GM19035 (cell line): ENCODE data around the gene MKRN1.
"Not testable (repeated sequence)": the region's sequence is repeated elsewhere in the genome, so short reads cannot be mapped to it uniquely, and the experiment has no call there.

Source experiments
- ATAC-seq: cut with Tn5 transposase; IDR thresholded peaks from one replicate; pipeline ENCODE4 v1.9.1; 2021; ENCODE audit not compliant: unreplicated experiment

MKRN1 gene

DNA sequence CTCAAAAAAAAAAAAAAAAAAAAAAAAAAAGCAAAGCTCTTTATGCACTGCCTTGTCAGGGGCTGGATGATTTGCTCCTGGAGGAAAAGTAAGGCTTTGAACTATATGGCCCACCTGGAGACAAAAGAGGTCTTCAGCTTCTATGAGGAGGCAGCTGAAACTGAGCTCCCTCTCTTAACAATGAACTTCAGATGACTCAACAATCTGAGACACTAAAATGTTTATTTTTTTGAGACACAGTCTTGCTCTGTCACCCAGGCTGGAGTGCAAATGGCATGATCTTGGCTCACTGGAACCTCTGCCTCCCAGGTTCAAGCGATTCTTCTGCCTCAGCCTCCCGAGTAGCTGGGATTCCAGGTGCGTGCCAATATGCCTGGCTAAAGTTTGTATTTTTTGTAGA lies 38.7 kb downstream of the MKRN1 start:
- ATAC-seq, result no peak

DNA sequence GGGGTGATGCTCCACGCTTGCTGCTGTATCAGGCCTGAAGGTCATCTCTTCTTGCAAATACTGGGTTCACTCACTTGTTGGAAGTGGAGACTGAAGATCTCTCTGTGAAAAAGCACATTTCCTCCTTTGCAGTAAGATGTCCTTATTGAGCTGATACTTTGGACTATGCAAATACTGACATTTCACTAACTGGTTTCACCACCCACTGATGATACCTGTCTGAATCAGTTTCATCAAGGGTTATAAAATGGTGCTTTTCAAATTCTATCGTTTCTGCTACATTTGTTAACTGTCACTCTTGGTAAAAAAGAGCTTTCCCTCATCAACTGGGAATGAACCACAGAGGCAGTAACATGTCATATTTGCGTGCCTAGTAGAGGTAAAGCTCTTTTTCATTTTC lies 39.9 kb downstream of the MKRN1 start:
- no peak for ATAC-seq

DNA sequence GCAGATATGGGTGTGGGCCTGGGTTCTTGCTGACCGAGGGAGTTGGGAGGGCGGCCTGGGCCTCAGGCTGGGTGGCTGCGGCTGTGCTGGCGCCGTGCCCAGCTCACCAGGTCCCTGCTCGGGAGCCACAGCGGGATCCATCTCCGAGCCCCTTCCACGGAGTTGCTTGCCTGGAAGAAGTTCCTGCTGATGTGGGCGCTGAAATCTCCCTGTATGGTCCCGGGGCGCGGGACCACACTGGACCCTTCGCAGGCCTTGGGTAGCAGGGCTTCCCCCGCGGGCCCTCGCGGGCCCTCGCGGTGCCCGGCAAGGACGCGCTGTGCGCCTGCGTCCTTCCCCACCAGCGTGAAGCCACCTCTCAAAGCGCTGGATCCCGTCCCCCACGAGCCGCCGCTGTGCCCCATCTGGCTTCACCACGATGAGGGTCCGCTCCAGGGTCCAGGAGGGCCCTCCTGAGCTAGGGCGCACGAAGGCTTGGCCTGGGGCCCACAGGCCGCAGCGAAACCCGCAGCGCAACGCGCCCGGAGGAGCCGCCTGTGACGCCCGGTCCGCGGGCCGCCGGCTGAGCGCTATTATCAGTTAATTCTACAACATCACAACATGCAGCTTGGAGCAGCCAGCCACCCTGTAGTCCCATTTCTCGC lies 43.9 kb downstream of the MKRN1 start:
- no peak for ATAC-seq

DNA sequence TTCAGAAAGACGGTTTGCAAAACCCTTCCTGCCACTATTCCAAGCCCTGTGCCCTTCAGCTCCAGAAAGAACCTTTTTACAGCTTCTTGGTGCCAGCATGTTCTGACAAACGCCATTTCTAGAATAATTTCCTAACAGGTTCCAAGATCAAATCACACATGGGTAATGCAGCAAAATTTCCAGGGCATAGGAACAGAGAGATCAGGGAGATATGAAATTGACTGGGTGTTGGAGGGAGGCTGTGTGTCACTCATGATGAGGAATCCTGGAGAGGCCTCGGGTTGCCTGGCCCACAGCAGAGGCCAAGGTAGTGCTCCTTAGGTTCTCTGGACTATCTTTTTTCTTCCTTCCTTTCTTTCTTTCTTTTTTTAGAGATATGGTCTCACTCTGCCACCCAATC lies 45.9 kb downstream of the MKRN1 start:
- no peak for ATAC-seq

DNA sequence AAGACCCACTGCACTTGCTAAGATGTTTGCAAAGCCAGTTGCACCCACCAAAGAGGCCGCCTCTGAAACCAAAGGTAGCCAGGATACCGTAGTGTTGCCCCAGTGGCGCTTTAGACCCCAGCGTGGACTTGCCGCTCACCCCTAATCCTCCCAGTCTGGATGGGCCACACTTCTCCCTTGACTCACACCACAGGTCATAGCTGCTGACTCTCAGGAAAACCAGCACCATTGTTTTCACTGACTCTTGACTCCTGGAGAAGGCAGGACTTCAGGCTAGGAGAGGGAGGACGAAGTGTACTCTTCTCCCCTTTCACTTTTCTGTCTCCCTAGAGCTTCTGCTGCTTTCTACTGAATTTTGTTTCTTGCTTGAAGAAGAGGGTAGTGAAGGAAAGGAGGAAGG lies 53.2 kb downstream of the MKRN1 start:
- no peak for ATAC-seq

DNA sequence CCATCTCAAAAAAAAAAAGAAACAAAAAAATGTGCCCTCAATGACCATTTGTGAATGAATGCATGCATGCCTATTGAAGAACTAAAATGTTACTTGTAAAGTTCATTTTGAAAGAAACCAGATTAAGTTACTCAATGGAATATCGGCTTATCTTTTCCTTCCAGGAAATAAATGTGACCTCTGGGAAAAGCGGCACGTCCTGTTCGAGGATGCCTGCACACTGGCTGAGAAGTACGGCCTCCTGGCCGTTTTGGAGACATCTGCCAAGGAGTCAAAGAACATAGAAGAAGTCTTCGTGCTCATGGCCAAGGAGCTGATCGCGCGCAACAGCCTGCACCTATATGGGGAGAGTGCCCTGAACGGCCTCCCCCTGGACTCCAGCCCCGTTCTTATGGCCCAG lies 53.6 kb downstream of the MKRN1 start:
- no peak for ATAC-seq

DNA sequence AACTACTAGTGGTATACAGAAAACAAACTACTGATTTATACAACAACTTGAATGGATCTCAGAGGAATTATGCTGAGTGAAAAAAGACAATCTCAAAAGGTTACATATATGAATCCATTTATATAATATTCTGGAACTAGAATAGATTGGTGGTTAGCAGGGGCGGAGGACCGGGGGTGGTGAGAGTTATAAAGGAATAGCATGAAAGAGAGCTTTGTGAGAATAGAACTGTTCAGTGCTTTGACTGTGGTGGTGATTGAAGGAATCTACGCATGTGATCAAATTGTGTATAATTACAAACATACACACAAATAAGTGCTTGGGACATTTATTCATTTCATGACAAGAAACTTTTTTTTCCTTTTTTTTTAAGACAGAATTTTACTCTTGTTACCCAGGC lies 55.8 kb downstream of the MKRN1 start:
- ATAC-seq, result no peak

DNA sequence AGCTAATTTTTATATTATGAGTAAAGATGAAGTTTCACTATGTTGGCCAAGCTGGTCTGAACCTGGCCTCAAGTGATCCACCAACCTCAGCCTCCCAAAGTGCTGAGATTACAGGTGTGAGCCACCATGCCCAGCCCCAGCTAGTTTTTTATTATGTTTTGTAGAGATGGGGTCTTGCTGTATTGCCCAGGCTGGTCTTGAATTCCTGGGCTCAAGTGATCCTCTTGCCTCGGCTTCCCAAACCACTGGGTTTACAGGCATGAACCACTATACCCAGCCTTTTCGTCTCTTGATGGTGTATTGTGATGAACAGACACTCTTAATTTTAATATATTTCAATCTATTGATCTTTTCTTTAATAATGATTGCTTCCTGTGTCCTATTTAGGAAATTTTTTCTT lies 57.8 kb downstream of the MKRN1 start:
- no peak for ATAC-seq

DNA sequence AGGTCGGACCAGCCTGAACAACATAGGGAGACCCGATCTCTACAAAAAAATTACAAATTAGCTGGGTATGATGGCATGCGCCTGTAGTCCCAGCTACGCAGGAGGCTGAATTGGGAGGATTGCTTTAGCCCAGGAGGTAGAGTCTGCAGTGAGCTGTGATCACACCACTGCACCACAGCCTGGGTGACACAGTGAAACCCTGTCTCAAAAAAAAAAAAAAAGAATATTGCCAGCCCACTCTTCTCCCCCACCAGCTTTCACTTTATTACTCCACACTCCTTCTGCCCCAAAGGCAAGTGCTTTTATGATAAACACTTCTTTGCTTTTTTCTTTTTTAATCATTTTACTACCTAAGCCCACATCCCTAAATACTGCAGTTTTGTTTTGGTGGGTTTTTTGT lies 60.7 kb downstream of the MKRN1 start:
- ATAC-seq, result no peak

DNA sequence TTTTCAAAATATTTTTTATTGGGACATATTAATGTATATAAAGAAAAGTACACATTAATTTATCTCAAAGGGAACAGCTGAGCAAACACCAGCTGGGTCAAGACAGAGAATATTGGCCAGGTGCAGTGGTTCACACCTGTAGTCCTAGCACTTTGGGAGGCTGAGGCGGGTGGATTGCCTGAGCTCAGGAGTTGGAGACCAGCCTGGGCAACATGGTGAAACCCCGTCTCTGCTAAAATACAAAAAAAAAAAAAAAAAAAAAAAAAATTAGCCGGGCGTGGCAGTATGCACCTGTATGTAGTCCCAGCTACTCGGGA lies 61.2 kb downstream of the MKRN1 start:
- ATAC-seq, result not testable (repeated sequence)

DNA sequence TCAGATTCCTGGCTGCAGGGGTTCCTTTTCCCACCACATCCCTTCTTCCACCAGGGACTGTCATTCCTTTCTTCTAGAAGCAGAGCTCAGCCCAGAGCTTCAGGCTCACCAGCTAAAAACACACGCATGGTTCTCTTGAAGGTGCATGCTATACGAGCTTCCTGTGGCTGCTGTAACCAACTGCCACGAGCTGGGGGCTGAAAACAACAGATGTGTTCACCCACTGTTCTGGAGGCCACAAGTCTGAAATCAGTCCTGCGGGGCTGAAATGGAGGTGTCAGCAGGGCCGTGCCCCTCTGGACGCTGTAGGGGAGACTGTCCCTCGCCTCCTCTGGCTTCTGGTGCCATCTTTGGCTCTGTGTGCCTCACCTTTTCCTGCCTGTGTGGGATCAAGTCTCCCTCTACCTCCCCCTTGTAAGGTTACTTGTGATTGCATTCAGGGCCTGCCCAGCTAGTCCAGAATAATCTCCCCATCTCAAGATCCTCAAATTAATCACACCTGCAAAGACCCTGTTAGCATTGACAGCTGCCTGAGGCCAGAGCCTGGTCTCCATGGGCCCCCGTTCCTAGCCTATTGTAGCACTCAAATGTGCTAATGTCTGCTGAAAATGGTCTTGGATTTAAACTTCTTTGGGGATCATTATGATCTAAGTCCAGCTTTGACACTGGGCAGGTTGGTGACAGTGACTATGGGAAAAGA lies 61.7 kb downstream of the MKRN1 start:
- ATAC-seq, result no peak

DNA sequence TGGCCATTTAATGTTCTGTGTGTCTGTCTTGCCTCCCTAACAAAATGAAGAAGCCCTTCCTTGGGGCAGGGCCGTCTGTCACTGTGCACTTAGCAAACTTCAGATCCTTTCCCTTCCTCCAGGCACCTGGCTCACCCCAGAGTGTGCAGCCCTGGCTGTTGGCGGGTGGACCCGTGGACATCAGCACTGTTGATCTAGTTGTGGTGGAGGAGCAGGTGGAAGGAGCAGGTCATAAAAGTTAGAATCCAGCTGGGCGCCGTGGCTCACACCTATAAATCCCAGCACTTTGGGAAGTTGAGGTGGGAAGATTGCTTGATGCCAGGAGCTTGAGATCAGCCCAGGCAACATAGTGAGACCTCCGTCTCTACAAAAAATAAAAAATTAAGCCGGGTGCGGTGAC lies 62.7 kb downstream of the MKRN1 start:
- ATAC-seq, result no peak

DNA sequence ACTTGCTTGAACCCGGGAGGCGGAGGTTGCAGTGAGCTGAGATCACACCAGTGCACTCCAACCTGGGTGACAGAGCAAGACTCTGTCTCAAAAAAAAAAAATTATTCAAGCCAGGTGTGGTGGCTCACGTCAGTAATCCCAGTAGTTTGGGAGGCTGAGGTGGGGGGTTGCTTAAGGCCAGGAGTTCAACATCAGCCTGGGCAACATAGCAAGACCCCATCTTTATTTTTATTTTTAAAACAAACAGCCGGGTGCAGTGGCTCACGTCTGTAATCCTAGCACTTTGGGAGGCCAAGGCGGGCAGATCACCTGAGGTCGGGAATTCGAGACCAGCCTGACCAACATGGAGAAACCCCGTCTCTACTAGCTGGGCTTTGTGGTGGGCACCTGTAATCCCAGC lies 63.5 kb downstream of the MKRN1 start:
- ATAC-seq, result not testable (repeated sequence)

DNA sequence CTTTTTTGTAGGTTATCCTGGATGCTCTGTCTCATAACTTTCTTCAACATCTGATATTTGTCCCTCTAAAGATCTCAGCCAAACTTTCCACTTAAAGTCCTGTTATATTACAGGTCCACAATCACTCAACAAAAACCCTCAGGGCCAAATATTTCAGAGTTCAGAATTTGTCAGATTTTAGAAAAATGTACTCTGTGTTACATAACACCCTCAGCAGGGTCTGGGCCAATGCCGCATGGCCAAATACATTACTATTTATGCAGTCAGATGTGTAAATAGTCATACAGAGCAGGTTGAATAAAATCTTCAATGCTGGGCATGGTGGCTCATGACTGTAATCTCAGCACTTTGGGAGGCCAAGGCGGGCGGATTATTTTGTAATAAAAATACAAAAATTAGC lies 63.9 kb downstream of the MKRN1 start:
- no peak for ATAC-seq

DNA sequence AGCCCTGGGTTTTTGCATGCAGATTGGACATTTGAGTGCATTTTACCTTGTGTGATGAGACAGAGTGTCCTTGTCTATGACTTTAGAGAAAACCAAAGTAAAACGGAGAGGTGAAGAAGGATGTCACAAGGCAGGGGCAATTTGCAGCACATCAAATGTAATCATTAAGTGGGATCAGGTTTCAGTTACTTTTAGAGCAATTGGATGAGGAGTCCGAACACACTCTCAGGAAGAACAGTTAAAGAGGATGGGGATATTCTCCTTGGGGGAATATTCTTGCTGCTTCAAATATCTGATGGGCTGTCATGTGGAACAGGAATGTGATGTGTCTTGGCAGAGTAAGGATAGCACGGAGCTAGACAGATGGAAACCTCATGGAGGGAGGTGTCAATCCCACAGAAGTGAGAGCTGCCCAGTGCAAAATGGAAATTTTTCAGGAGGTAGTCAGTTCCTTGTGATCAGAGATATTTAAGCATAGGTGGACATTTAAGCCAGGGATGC lies 74.7 kb downstream of the MKRN1 start:
- ATAC-seq, result no peak

DNA sequence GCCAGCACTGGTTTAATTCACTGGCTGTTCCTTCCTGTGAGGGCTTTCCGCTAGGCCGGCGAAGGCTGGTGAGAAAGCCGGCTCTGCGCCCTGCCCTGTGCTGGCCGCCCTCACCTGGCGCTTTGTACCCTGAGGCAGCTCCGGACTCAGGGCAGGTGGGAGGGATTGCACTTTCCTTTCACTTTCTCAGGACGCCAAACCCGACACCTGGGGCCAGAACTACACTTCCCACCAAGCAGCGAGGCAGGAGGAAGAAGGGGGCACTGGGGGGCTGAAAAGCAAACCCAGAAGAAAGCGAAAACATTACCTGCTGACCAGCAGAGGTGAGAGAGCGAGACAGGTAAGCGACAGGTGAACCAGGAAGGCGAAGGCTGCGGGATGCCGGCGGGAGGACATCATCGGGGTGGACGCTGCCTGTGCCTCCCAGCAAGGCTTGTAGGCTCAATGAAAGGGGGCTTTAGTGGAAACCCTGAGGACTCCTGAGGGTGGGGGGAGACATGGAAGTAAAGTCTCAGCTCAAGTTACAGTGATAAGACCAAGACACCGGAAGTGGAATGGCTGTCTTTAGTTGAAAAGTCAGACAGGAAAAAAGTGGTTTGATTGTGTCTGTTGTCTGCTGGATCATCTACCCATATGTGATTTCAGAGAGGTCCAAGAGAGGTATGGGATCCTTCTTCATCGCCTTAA lies 75.3 kb downstream of the MKRN1 start, which contains the start of gene RAB19:
TSS of gene RAB19 (plus strand) at position 181 of the 687 bp plus-strand sequence. CDS start 3,589 bp downstream, outside the sequence.
- ATAC-seq, result no peak
